HFF-Myc (cell line): ENCODE measurements around the gene BAMBI.

Source experiments
- DNase-seq: peaks from one replicate; pipeline ENCODE4 v3.0.0-alpha.2; 2011; ENCODE audit warnings: low read depth; ENCODE audit errors: extremely low read depth
- H3K4me3 ChIP-seq: replicated peaks from 2 replicates; pipeline ENCODE4 v1.5.1; 2011; ENCODE audit warnings: low read depth, mild to moderate bottlenecking, control low read depth, low read length
- CTCF ChIP-seq: IDR thresholded peaks from 2 replicates; pipeline ENCODE4 v1.5.1; 2012; ENCODE audit warnings: mild to moderate bottlenecking, low read depth, low read length, control low read depth; ENCODE audit errors: missing control alignments

Gene BAMBI

GRCh38 chr10:28663576-28664368, 13.5 kb upstream of the BAMBI start:
- peak; percentile 98 for TF ChIP-seq CTCF
- DNase-seq, result peak; percentile 35
- no peak overlapping the region for H3K4me3 ChIP-seq

- no peak for DNase-seq
- TF ChIP-seq CTCF, result no peak
- no peak overlapping the region for H3K4me3 ChIP-seq
Measured at GRCh38 chr10:28664369-28664740, 13.0 kb upstream of the BAMBI start.

GRCh38 chr10:28666751-28667467, 10.4 kb upstream of the BAMBI start:
- no peak for DNase-seq
- no peak for TF ChIP-seq CTCF
- no peak overlapping the region for H3K4me3 ChIP-seq

- TF ChIP-seq CTCF, result no peak
- DNase-seq, result no peak
- peak overlapping the region; percentile 35 for H3K4me3 ChIP-seq
Measured at GRCh38 chr10:28668363-28669226, 8.7 kb upstream of the BAMBI start.

GRCh38 chr10:28669227-28670173, 7.8 kb upstream of the BAMBI start:
- no peak for TF ChIP-seq CTCF
- H3K4me3 ChIP-seq, result peak overlapping the region; percentile 35
- DNase-seq, result no peak

- TF ChIP-seq CTCF, result no peak
- DNase-seq, result no peak
- no peak overlapping the region for H3K4me3 ChIP-seq
Measured at GRCh38 chr10:28674782-28675181, 2.5 kb upstream of the BAMBI start.
